ENCODE measurements around the gene CYTH1. TPM values are rescaled to one million over a fixed set of nuclear protein-coding genes. Genes with fewer than 3 reads are reported as not detected.

Gene CYTH1
- total RNA-seq, 1 experiment from 2014 or later = 9.7 TPM

DNA sequence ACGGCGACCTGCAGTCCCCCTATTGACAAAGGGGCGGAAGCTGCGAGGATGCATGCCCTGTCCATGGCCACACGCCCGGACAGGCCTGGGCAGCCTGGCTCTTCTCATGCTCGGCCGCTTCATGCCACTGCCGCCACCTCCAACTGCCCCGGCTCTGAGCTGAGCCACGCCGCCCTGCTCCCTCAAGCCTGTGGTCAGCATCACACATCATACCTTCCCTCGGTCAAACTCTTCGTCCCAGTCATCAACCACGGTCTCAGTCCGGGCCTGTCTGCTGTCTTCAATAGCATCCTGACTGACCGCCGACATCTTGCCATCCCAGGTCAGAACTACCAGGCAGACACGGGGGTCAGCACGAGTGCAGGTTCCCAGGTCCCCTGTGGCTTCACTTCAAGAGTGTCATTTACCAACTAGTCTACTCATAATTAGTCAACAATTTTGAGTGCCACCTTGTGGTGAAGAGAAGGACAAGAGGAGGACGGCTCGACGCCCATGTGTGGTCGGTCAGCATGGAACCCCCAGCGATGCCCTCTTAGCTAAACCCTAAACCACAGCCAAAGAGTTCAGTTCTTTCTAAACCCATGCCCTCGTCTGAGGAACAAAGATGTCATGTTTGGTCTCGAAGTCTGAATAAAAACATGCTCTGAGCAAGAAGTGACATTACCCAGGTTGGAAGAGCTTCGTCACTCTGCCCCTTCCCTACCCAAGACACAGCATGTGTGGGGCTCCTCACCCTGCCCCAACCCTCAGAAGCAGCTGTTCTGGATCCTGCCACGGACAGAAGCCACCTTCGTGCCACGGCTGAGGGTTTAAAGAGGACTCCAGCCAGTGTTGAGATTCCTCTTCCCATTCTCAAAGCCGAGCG, 16.9 kb upstream of the CYTH1 start:
- Histone ChIP-seq H3K18ac (ENCODE audit: insufficient read length, low read depth, low read length) (no peak overlapping the region), H3K23me2 (ENCODE audit: insufficient read length, low read depth, low read length, poor library complexity, severe bottlenecking) (no peaks in the 10 kb centered on the region), H2BK12ac (ENCODE audit: insufficient read length, low read depth, low read length) (no peak overlapping the region), H3K9ac (ENCODE audit: extremely low read depth, insufficient read length, low read length) (no peak overlapping the region), H2BK15ac (ENCODE audit: low read depth, low read length) (no peak overlapping the region), H2BK120ac (ENCODE audit: low read depth, low read length, poor library complexity, severe bottlenecking) (no peak overlapping the region), H4K8ac (replicated peaks; ENCODE audit: insufficient read length, low read depth, low read length) (no peak overlapping the region), H4K20me1 (ENCODE audit: control insufficient read depth, insufficient read depth, insufficient read length) (no peaks in the 10 kb centered on the region), H3K79me1 (ENCODE audit: insufficient read depth, low read depth, low read length, poor library complexity, severe bottlenecking) (no peaks in the 10 kb centered on the region), H3K9me3 (ENCODE audit: control insufficient read depth, low read depth, low read length) (no peaks in the 10 kb centered on the region), H3K27ac (ENCODE audit: insufficient read length, low read depth, low read length) (no peak overlapping the region), H3K79me2 (ENCODE audit: insufficient read depth, low read length) (no peaks in the 10 kb centered on the region), H3K27me3 (ENCODE audit: insufficient read depth, low read length) (no peaks in the 10 kb centered on the region), H4K5ac (ENCODE audit: insufficient read length, low read depth, low read length) (no peak overlapping the region), H2BK5ac (ENCODE audit: insufficient read length, low read length) (no peak overlapping the region), H3K56ac (ENCODE audit: insufficient read length, low read depth, low read length) (no peak overlapping the region), H3K14ac (ENCODE audit: insufficient read depth, low read length) (no peak overlapping the region), H3K4me2 (ENCODE audit: insufficient read depth, insufficient read length, low read length) (no peak overlapping the region), H2AK5ac (ENCODE audit: insufficient read length, low read length) (no peak overlapping the region), H2BK20ac (ENCODE audit: low read depth, low read length, poor library complexity, severe bottlenecking) (no peak overlapping the region), H3K4me1 (ENCODE audit: insufficient read depth, low read length) (no peaks in the 10 kb centered on the region), H3K23ac (ENCODE audit: insufficient read length, low read depth, low read length) (no peak overlapping the region), H3K4ac (ENCODE audit: low read depth, low read length) (no peak overlapping the region), H3T11ph (ENCODE audit: low read length) (no peak overlapping the region), H2AFZ (ENCODE audit: low read length) (no peak overlapping the region), H4K91ac (ENCODE audit: insufficient read length, low read depth, low read length) (no peak overlapping the region)
- H3K4me1 Mint-ChIP-seq = no peaks in the 10 kb centered on the region
- H3K27ac Mint-ChIP-seq = peak overlapping the region in 2 of 3 experiments; percentile 79 to 95; a peak in 4 of 7 replicates
- no peak for DNase-seq
- TF ChIP-seq CTCF (conservative IDR thresholded peaks at IDR 0.05) = peak; percentile 49
- H3K27me3 Mint-ChIP-seq (ENCODE audit: low read depth) = no peaks in the 10 kb centered on the region
- no peak overlapping the region for H3K4me3 Mint-ChIP-seq
- H3K36me3 Mint-ChIP-seq (ENCODE audit: insufficient read depth in 1 of 3, low read depth in 3 of 3) = peaks cover 56 to 91% (median 86%) of the 10 kb centered on the region in 3 experiments
- no CpG with 5 or more reads among the region's 33 CpGs for whole genome bisulfite sequencing (ENCODE audit: extremely low coverage, insufficient read length, low lambda C conversion rate)
- no peaks in the 10 kb centered on the region for H3K9me3 Mint-ChIP-seq
